HepG2 (cell line): ENCODE results near the gene MEGF11. TPM values are rescaled to one million over a fixed set of nuclear protein-coding genes. Genes with fewer than 3 reads are reported as not detected.
A peak's percentile ranks its signal among the peaks of the same experiment; 100 is the strongest.

ENCODE experiments used
- ATAC-seq: fragments of 200-7000 bp; cut with Tn5 transposase; 3 replicates; pipeline ENCODE4 v1.9.1; 2020; ENCODE audit warnings: mild to moderate bottlenecking, moderate library complexity
- BruUV-seq: library from RNA; stranded (reverse); fragments of 400-500 nt; replicated peaks from 2 replicates; lab custom pipeline; 2021; lab: Mats Ljungman, UMichigan
- CTCF ChIA-PET: fragments of 300-600 bp; formaldehyde crosslinking; extraction: SDS; loops from one replicate; lab custom pipeline; 2021; ENCODE audit warnings: low total read pairs, inconsistent platforms, low intra/inter-chr PET ratio; lab: Yijun Ruan, JAX
- POLR2A ChIA-PET: fragments of 350-600 bp; sonication (Branson Sonifier 250); formaldehyde crosslinking; loops from one replicate; lab custom pipeline; 2020; ENCODE audit warnings: antibody characterized with exemption, inconsistent platforms; lab: Yijun Ruan, JAX
- DNase-seq: peaks from one replicate; pipeline ENCODE4 v3.0.0-alpha.2; 2015; ENCODE audit warnings: low spot score
- FAIRE-seq: peaks from 3 replicates; lab custom pipeline; 2011; peaks lifted over from hg19 to GRCh38; lab: Jason Lieb, UNC
- H2AFZ ChIP-seq: one replicate; pipeline ENCODE4 v1.6.1; 2011; ENCODE audit warnings: low read length, inconsistent platforms
- H3K27ac ChIP-seq: fragments of 300-600 bp; 3 replicates; pipeline ENCODE4 v1.8.0; 2011; ENCODE audit warnings: mixed run types, mild to moderate bottlenecking, mixed read lengths, low read length, inconsistent platforms; ENCODE audit not compliant: insufficient read depth; ENCODE audit errors: extremely low read length
- H3K27me3 ChIP-seq, 2 experiments: fragments of 200-600 bp in 1 of 2; 2 replicates in 1 of 2; 3 replicates in 1 of 2; pipeline versions ENCODE4 v1.6.0 to v1.8.0; 2011; ENCODE audit warnings: low read length in 2 of 2, mild to moderate bottlenecking in 2 of 2, moderate library complexity in 2 of 2, inconsistent platforms in 1 of 2; ENCODE audit not compliant: insufficient read depth in 2 of 2, control insufficient read depth in 1 of 2
- H3K36me3 ChIP-seq, 2 experiments: fragments of 200-600 bp in 1 of 2; replicated peaks in 1 of 2; 2 replicates in 1 of 2; 3 replicates in 1 of 2; pipeline versions ENCODE4 v1.5.1 to v1.8.0; 2011; ENCODE audit warnings: low read length in 2 of 2, inconsistent platforms in 1 of 2; ENCODE audit not compliant: insufficient read depth in 2 of 2, control insufficient read depth in 1 of 2
- H3K4me1 ChIP-seq: 2 replicates; pipeline ENCODE4 v1.5.1; 2012; ENCODE audit warnings: low read length, inconsistent platforms; ENCODE audit not compliant: insufficient read depth
- H3K4me2 ChIP-seq: 2 replicates; pipeline ENCODE4 v1.6.0; 2011; ENCODE audit warnings: low read depth, low read length, inconsistent platforms
- H3K4me3 ChIP-seq, 3 experiments: fragments of 200-600 bp in 1 of 3; sonication (generic), shearing (Covaris generic) in 1 of 3; replicated peaks in 1 of 3; 2 replicates each; pipeline ENCODE4 v1.5.1; 2011 to 2016; ENCODE audit warnings: low read length in 3 of 3, inconsistent platforms in 2 of 3, low read depth in 2 of 3, mild to moderate bottlenecking in 2 of 3, control low read depth in 1 of 3, mixed read lengths in 1 of 3; ENCODE audit not compliant: insufficient read depth in 1 of 3
- H3K79me2 ChIP-seq: one replicate; pipeline ENCODE4 v1.6.1; 2011; ENCODE audit warnings: low read length, inconsistent platforms; ENCODE audit not compliant: insufficient read depth
- H3K9ac ChIP-seq: 2 replicates; pipeline ENCODE4 v1.6.0; 2011; ENCODE audit warnings: mild to moderate bottlenecking, low read depth, low read length, inconsistent platforms; ENCODE audit not compliant: insufficient read depth
- H3K9me3 ChIP-seq: 2 replicates; pipeline ENCODE4 v1.5.1; 2012; ENCODE audit warnings: mild to moderate bottlenecking, low read length
- H4K20me1 ChIP-seq: 2 replicates; pipeline ENCODE4 v1.6.0; 2011; ENCODE audit warnings: inconsistent platforms, mild to moderate bottlenecking, low read length, moderate library complexity; ENCODE audit not compliant: insufficient read depth
- ARHGAP35 ChIP-seq: sonication (generic); formaldehyde crosslinking; IDR thresholded peaks from 2 replicates; pipeline ENCODE4 v1.9.0; 2022; ENCODE audit warnings: mild to moderate bottlenecking, inconsistent platforms, moderate library complexity, missing genetic modification reagents, borderline replicate concordance
- ATF7 ChIP-seq, 2 experiments: fragments of 450-650 bp in 1 of 2; sonication (generic) in 1 of 2; formaldehyde crosslinking in 1 of 2; IDR thresholded peaks; 2 replicates each; pipeline versions ENCODE4 v1.4.0 to v1.6.1; 2016 to 2020; ENCODE audit warnings: antibody characterized with exemption in 1 of 2, mild to moderate bottlenecking in 1 of 2, missing genetic modification reagents in 1 of 2
- CREB1 ChIP-seq, 2 experiments: fragments of 450-650 bp in 1 of 2; IDR thresholded peaks; 2 replicates each; pipeline ENCODE4 v1.6.1; 2016 to 2017; ENCODE audit warnings: control low read depth in 1 of 2, mild to moderate bottlenecking in 1 of 2, missing compliant biosample characterization in 1 of 2, missing genetic modification characterization in 1 of 2
- CTCF ChIP-seq: sonication (generic); formaldehyde crosslinking; IDR thresholded peaks from 2 replicates; pipeline ENCODE4 v1.5.0; 2020; ENCODE audit warnings: mild to moderate bottlenecking, missing genetic modification reagents, moderate library complexity
- ETV6 ChIP-seq: sonication (generic); formaldehyde crosslinking; conservative IDR thresholded peaks from 2 replicates; pipeline ENCODE4 v1.4.0; 2020; ENCODE audit warnings: missing genetic modification reagents
- FOXA3 ChIP-seq: IDR thresholded peaks from 2 replicates; pipeline ENCODE4 v1.6.1; 2016; ENCODE audit warnings: missing genetic modification reagents, missing compliant biosample characterization
- GATAD2A ChIP-seq: IDR thresholded peaks from 2 replicates; pipeline ENCODE4 v1.6.1; 2016
- MEF2D ChIP-seq: sonication (generic); formaldehyde crosslinking; IDR thresholded peaks from 2 replicates; pipeline ENCODE4 v1.5.1; 2020; ENCODE audit warnings: mild to moderate bottlenecking, missing genetic modification reagents
- NFYB ChIP-seq: sonication (generic); formaldehyde crosslinking; IDR thresholded peaks from 2 replicates; pipeline ENCODE4 v1.4.0; 2020; ENCODE audit warnings: missing genetic modification reagents
- PCBP1 ChIP-seq: fragments of 200-400 bp; formaldehyde crosslinking; IDR thresholded peaks from 2 replicates; pipeline ENCODE4 v1.6.1; 2017; ENCODE audit warnings: mild to moderate bottlenecking, low read depth, low read length, borderline replicate concordance
- SMC3 ChIP-seq: IDR thresholded peaks from 2 replicates; pipeline ENCODE4 v1.6.1; 2011; ENCODE audit warnings: low read length, improper control_type of control experiment
- SRF ChIP-seq: IDR thresholded peaks from 2 replicates; pipeline ENCODE4 v1.6.1; 2011; ENCODE audit warnings: mild to moderate bottlenecking, low read depth, low read length, moderate library complexity
- STAG1 ChIP-seq: sonication (generic); formaldehyde crosslinking; IDR thresholded peaks from 2 replicates; pipeline ENCODE4 v1.4.0; 2020; ENCODE audit warnings: missing genetic modification reagents
- ZNF256 ChIP-seq: sonication (generic); formaldehyde crosslinking; conservative IDR thresholded peaks from 2 replicates; pipeline ENCODE4 v1.4.0; 2020; ENCODE audit warnings: missing genetic modification reagents
- ZNF431 ChIP-seq: sonication (generic); formaldehyde crosslinking; IDR thresholded peaks from 2 replicates; pipeline ENCODE4 v1.9.0; 2022; ENCODE audit warnings: missing genetic modification reagents, low read depth, mild to moderate bottlenecking, borderline replicate concordance
- ZNF550 ChIP-seq: sonication (generic); formaldehyde crosslinking; IDR thresholded peaks from 2 replicates; pipeline ENCODE4 v1.4.0; 2020; ENCODE audit warnings: mild to moderate bottlenecking, missing genetic modification reagents, borderline replicate concordance
- ZNF670 ChIP-seq: sonication (generic); formaldehyde crosslinking; IDR thresholded peaks from 2 replicates; pipeline ENCODE4 v1.8.0; 2022; ENCODE audit warnings: mild to moderate bottlenecking, missing genetic modification reagents, borderline replicate concordance
- ZSCAN25 ChIP-seq: sonication (generic); formaldehyde crosslinking; IDR thresholded peaks from 2 replicates; pipeline ENCODE4 v1.8.0; 2022; ENCODE audit warnings: mild to moderate bottlenecking, missing genetic modification reagents
- WGBS: methylation state at CpG from one replicate; pipeline ENCODE4 v1.1.6; 2017; ENCODE audit warnings: low lambda C conversion rate; 5-methylcytosine and 5-hydroxymethylcytosine counted together
- in situ Hi-C: cut with HindIII; loops from 2 replicates; pipeline ENCODE4 v1.10.0; 2017; ENCODE audit warnings: low pct_unique_long_range_greater_than_20kb; ENCODE audit not compliant: extremely low pct_ligation_motif_present
- intact Hi-C: fragments of 100-400 bp; cut with micrococcal nuclease; formaldehyde crosslinking; loops from one replicate; pipeline ENCODE4 v1.10.0; 2022; ENCODE audit not compliant: unreplicated experiment
- polyA plus RNA-seq, 8 experiments: library from polyadenylated mRNA; depleted of rRNA in 3 of 8; stranded (reverse) in 7 of 8; unstranded in 1 of 8; fragments of >200 nt; fragmentation: Illumina TruSeq in 4 of 8; extraction: Trizol in 4 of 8; gene quantifications; 2 replicates each; pipeline versions ENCODE4 v1.2.1 to v1.2.3, GENCODE V29; 2011 to 2016; ENCODE audit warnings: low read depth in 4 of 8, missing spikeins in 1 of 8, mixed read lengths in 1 of 8; ENCODE audit not compliant: insufficient read depth in 1 of 8
- total RNA-seq, 5 experiments: library from RNA; depleted of rRNA; stranded (reverse); fragments of >200 nt; fragmentation: Illumina TruSeq; extraction: Trizol; gene quantifications; 2 replicates each; pipeline ENCODE4 v1.2.3, GENCODE V29; 2016; ENCODE audit warnings: low read depth in 1 of 5
- TF ChIP-seq, protein P1 (sequence below): sonication (generic); formaldehyde crosslinking; IDR thresholded peaks from 2 replicates; pipeline ENCODE4 v1.5.0; 2020; ENCODE audit warnings: missing genetic modification reagents
- TF ChIP-seq, protein P2 (sequence below): sonication (generic); formaldehyde crosslinking; IDR thresholded peaks from 2 replicates; pipeline ENCODE4 v1.8.1; 2023; ENCODE audit warnings: mild to moderate bottlenecking, moderate library complexity, missing genetic modification reagents

The MEGF11 gene
- total and polyA plus RNA-seq, 2 of the 13 experiments (the other 11 are each of a cell fraction or from before 2014, with no cell fraction given): not detected

GRCh38 chr15:65856821-65857455 is 396.6 kb downstream of the MEGF11 start:
- ChIA-PET POLR2A (interaction anchor here (0.7 to 1.2 kb wide), 2 partner anchors 12 to 24 kb away, joined by 3 to 5 read pairs; partner anchors contain the start of gene RAB11A), CTCF (interaction anchor here (1.1 to 1.8 kb wide), 2 partner anchors 33 to 218 kb away, joined by 3 to 12 read pairs; no protein-coding TSS in a partner anchor)
- Histone ChIP-seq H3K36me3 (no peaks in the 10 kb centered on the region), H3K4me3 (peak overlapping the region in 1 of 3 experiments; percentile 28; a peak in 1 of 6 replicates), H3K9ac (no peak overlapping the region), H4K20me1 (no peaks in the 10 kb centered on the region), H3K79me2 (no peaks in the 10 kb centered on the region), H3K9me3 (no peaks in the 10 kb centered on the region), H3K27ac (no peak overlapping the region), H3K27me3 (no peaks in the 10 kb centered on the region), H3K4me2 (peak overlapping the region; percentile 21), H3K4me1 (peaks cover 28% of the 10 kb centered on the region), H2AFZ (no peak overlapping the region)
- intact Hi-C loops (loop anchor here (2.0 kb wide), 1 partner anchor 218 kb away; no protein-coding TSS in a partner anchor), in situ Hi-C loops (loop anchor here (25.0 kb wide), 1 partner anchor 220 kb away; no protein-coding TSS in a partner anchor)
- WGBS: 52% methylated on average over 12 of the region's 12 CpGs
- DNase-seq: peak; percentile 64
- no TSS peak for BruUV-seq
- no peak for FAIRE-seq
- ATAC-seq: peak; percentile 79
- TF ChIP-seq CTCF (CRISPR knock-in tag) (peak; percentile 71), ZSCAN25 (no peak), STAG1 (peak; percentile 54), ARHGAP35 (CRISPR knock-in tag) (no peak), ATF7 (IDR thresholded peaks at IDR 0.05) (no peak), ATF7 (CRISPR knock-in tag; IDR thresholded peaks at IDR 0.05) (no peak), SRF (0 out of 2 replicates have a peak, but pooled peaks have one; percentile 51), ETV6 (no peak), NFYB (no peak), ZNF670 (CRISPR knock-in tag) (no peak), FOXA3 (CRISPR knock-in tag) (no peak), SMC3 (peak; percentile 55), GATAD2A (0 out of 2 replicates have a peak, but pooled peaks have one; percentile 10), ZNF550 (CRISPR knock-in tag) (no peak), MEF2D (CRISPR knock-in tag) (no peak), PCBP1 (no peak), ZNF431 (CRISPR knock-in tag) (no peak), ZNF256 (no peak), CREB1 (IDR thresholded peaks at IDR 0.05) (no peak), CREB1 (CRISPR knock-in tag; IDR thresholded peaks at IDR 0.05) (no peak)
- TF ChIP-seq, protein P1, sequence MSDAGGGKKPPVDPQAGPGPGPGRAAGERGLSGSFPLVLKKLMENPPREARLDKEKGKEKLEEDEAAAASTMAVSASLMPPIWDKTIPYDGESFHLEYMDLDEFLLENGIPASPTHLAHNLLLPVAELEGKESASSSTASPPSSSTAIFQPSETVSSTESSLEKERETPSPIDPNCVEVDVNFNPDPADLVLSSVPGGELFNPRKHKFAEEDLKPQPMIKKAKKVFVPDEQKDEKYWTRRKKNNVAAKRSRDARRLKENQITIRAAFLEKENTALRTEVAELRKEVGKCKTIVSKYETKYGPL (CRISPR knock-in tag): no peak
- TF ChIP-seq, protein P2, sequence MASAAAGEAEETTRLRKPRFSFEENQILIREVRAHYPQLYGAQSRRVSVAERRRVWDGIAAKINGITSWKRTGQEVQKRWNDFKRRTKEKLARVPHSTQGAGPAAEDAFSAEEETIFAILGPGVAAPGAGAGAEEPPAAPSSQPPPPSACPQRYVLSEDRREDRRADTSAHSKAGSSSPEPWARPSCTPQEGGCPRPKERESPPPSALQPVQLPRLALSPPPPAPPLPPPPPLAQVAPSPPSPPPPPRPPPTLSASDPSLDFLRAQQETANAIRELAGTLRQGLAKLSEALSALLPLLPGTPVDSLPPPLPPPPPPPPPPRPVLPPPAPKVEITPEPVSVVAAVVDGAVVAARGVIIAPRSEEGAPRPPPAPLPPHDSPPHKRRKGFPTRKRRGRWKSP (CRISPR knock-in tag): no peak
